ENCODE data around the gene PTCD1. TPM values are rescaled to one million over a fixed set of nuclear protein-coding genes. Genes with fewer than 3 reads are reported as not detected.

PTCD1 gene
- total and polyA plus RNA-seq, 7 experiments from 2014 or later = 3.7 to 10.8 (median 4.3) TPM

GRCh38 chr7:99424932-99425730 lies 13.5 kb downstream of the PTCD1 start:
- no peak overlapping the region for H3K4me3 Mint-ChIP-seq
- intact Hi-C loops (cut with micrococcal nuclease) = no loop called here
- DNase-seq (no peak), ATAC-seq (no peak)
- Histone ChIP-seq H3K4me1 (ENCODE audit: control insufficient read depth in 2 of 2, insufficient read depth in 2 of 2, low read length in 2 of 2) (peaks cover 0 to 9% of the 10 kb centered on the region in 2 donors), H3K27ac (ENCODE audit: low read depth, low read length) (no peak overlapping the region), H3K36me3 (ENCODE audit: control insufficient read depth in 2 of 3, insufficient read depth in 3 of 3, low read length in 3 of 3) (peaks cover 0 to 65% (median 0%) of the 10 kb centered on the region in 3 experiments), H3K27me3 (ENCODE audit: control insufficient read depth in 2 of 2, insufficient read depth in 2 of 2, low read length in 2 of 2) (no peaks in the 10 kb centered on the region), H3K9me3 (ENCODE audit: control insufficient read depth in 2 of 3, low read length in 3 of 3) (no peaks in the 10 kb centered on the region), H3K4me3 (ENCODE audit: low read length) (no peak overlapping the region)
- no peaks in the 10 kb centered on the region for H3K27me3 Mint-ChIP-seq
- H3K9me3 Mint-ChIP-seq = peaks cover 0 to 1% (median 0%) of the 10 kb centered on the region in 11 donors
- H3K4me1 Mint-ChIP-seq = peaks cover 0 to 8% (median 5%) of the 10 kb centered on the region in 7 donors
- H3K36me3 Mint-ChIP-seq = peaks cover 0 to 7% (median 0%) of the 10 kb centered on the region in 5 donors
- POLR2A ChIA-PET = no interaction called here
- CTCF ChIA-PET = no interaction called here
- H3K27ac Mint-ChIP-seq = no peak overlapping the region

- no peak overlapping the region for H3K27ac ChIP-seq (ENCODE audit: low read depth, low read length)
- H3K27me3 Mint-ChIP-seq = no peaks in the 10 kb centered on the region
- POLR2A ChIA-PET = interaction anchor here (0.6 kb wide), 1 partner anchor 15 kb away, joined by 6 read pairs; no protein-coding TSS in a partner anchor
- peaks cover under 1 to 14% (median 5%) of the 10 kb centered on the region in 5 donors for H3K36me3 Mint-ChIP-seq
- ATAC-seq = no peak
- peak overlapping the region in 2 of 9 donors; percentile 38 to 43 for H3K27ac Mint-ChIP-seq
- CTCF ChIA-PET = interaction anchor here (0.6 kb wide), 1 partner anchor 34 kb away, joined by 3 read pairs; no protein-coding TSS in a partner anchor
- peaks cover 0 to 1% (median 0%) of the 10 kb centered on the region in 11 donors for H3K9me3 Mint-ChIP-seq
- no peak for DNase-seq
- no peaks in the 10 kb centered on the region for H3K9me3 ChIP-seq (ENCODE audit: control insufficient read depth in 2 of 3, low read length in 3 of 3)
- no peaks in the 10 kb centered on the region for H3K27me3 ChIP-seq (ENCODE audit: control insufficient read depth in 2 of 2, insufficient read depth in 2 of 2, low read length in 2 of 2)
- H3K36me3 ChIP-seq (ENCODE audit: control insufficient read depth in 2 of 3, insufficient read depth in 3 of 3, low read length in 3 of 3) = peaks cover 2 to 77% (median 17%) of the 10 kb centered on the region in 3 experiments
- no peaks in the 10 kb centered on the region for H3K4me1 ChIP-seq (ENCODE audit: control insufficient read depth in 2 of 2, insufficient read depth in 2 of 2, low read length in 2 of 2)
- no peaks in the 10 kb centered on the region for H3K4me1 Mint-ChIP-seq
- H3K4me3 Mint-ChIP-seq = no peak overlapping the region
- intact Hi-C loops (cut with micrococcal nuclease) = no loop called here
- no peak overlapping the region for H3K4me3 ChIP-seq (ENCODE audit: low read length)
Observed at GRCh38 chr7:99422625-99423024, 16.0 kb downstream of the PTCD1 start.

DNA sequence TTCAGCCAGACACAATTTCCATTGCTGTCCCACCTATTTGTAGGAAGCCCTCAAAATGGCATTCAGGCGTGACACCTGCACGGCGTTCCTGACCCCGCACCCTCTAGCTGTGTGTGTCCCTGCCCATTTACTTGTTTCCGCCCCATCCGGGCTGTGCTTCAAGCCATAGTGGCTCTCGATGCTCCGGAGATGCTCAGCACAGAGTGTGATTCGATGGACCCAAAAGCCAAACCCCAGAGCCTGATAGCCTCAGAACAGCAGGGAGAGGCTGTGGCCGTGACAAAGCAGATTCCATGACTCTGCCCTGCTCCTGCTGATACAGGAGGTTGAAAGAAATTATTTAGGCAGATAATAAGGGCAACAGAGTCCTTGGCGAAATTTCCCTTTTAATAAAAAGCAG lies 16.4 kb downstream of the PTCD1 start:
- peaks cover 3 to 18% (median 9%) of the 10 kb centered on the region in 5 donors for H3K36me3 Mint-ChIP-seq
- Histone ChIP-seq H3K36me3 (ENCODE audit: control insufficient read depth in 2 of 3, insufficient read depth in 3 of 3, low read length in 3 of 3) (peaks cover 7 to 81% (median 17%) of the 10 kb centered on the region in 3 experiments), H3K9me3 (ENCODE audit: control insufficient read depth in 2 of 3, low read length in 3 of 3) (no peaks in the 10 kb centered on the region), H3K27ac (ENCODE audit: low read depth, low read length) (no peak overlapping the region), H3K4me3 (ENCODE audit: low read length) (no peak overlapping the region), H3K4me1 (ENCODE audit: control insufficient read depth in 2 of 2, insufficient read depth in 2 of 2, low read length in 2 of 2) (no peaks in the 10 kb centered on the region), H3K27me3 (ENCODE audit: control insufficient read depth in 2 of 2, insufficient read depth in 2 of 2, low read length in 2 of 2) (no peaks in the 10 kb centered on the region)
- no peaks in the 10 kb centered on the region for H3K27me3 Mint-ChIP-seq
- H3K27ac Mint-ChIP-seq = peak overlapping the region in 1 of 9 donors; percentile 46
- ChIA-PET POLR2A (interaction anchor here (0.6 kb wide), 1 partner anchor 16 kb away, joined by 6 read pairs; no protein-coding TSS in a partner anchor), CTCF (interaction anchor here (0.6 kb wide), 1 partner anchor 34 kb away, joined by 3 read pairs; no protein-coding TSS in a partner anchor)
- no peak for DNase-seq
- H3K4me1 Mint-ChIP-seq = no peaks in the 10 kb centered on the region
- no peak overlapping the region for H3K4me3 Mint-ChIP-seq
- intact Hi-C loops (cut with micrococcal nuclease) = no loop called here
- H3K9me3 Mint-ChIP-seq = peaks cover 0 to 1% (median 0%) of the 10 kb centered on the region in 11 donors
- no peak for ATAC-seq

DNA sequence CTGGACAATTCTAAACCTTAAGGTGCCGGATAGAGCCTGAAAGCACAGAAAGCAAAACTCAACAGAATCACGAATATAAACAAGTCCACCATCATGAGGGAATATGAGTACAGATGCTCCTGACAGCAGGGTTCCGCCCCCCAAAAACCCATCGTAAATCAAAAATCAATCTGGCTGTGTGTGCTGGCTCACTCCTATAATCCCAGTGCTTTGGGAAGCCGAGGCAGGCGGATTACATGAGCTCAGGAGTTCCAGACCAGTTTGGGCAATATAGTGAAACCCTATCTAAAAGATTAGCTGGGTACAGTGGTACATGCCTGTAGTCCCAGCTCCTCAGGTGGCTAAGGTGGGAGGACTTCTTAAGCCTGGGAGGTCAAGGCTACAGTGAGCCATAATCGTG lies 17.6 kb downstream of the PTCD1 start:
- no peaks in the 10 kb centered on the region for H3K27me3 ChIP-seq (ENCODE audit: control insufficient read depth in 2 of 2, insufficient read depth in 2 of 2, low read length in 2 of 2)
- no peaks in the 10 kb centered on the region for H3K27me3 Mint-ChIP-seq
- CTCF ChIA-PET = interaction anchor here (0.9 kb wide), 1 partner anchor 58 kb away, joined by 3 read pairs; no protein-coding TSS in a partner anchor
- H3K9me3 Mint-ChIP-seq = peaks cover 0 to 1% (median 0%) of the 10 kb centered on the region in 11 donors
- no peak for ATAC-seq
- H3K36me3 ChIP-seq (ENCODE audit: control insufficient read depth in 2 of 3, insufficient read depth in 3 of 3, low read length in 3 of 3) = peaks cover 13 to 93% (median 17%) of the 10 kb centered on the region in 3 experiments
- H3K4me3 ChIP-seq (ENCODE audit: low read length) = no peak overlapping the region
- DNase-seq = no peak
- no peaks in the 10 kb centered on the region for H3K4me1 ChIP-seq (ENCODE audit: control insufficient read depth in 2 of 2, insufficient read depth in 2 of 2, low read length in 2 of 2)
- H3K27ac Mint-ChIP-seq = peak overlapping the region in 2 of 9 donors; percentile 14 to 21
- POLR2A ChIA-PET = interaction anchor here (0.7 to 1.4 kb wide), 2 partner anchors 12 to 90 kb away, joined by 5 to 7 read pairs; partner anchors contain the start of genes BUD31 and PDAP1
- no peak overlapping the region for H3K27ac ChIP-seq (ENCODE audit: low read depth, low read length)
- intact Hi-C loops (cut with micrococcal nuclease) = no loop called here
- no peaks in the 10 kb centered on the region for H3K9me3 ChIP-seq (ENCODE audit: control insufficient read depth in 2 of 3, low read length in 3 of 3)
- peaks cover 3 to 26% (median 9%) of the 10 kb centered on the region in 5 donors for H3K36me3 Mint-ChIP-seq
- no peak overlapping the region for H3K4me3 Mint-ChIP-seq
- no peaks in the 10 kb centered on the region for H3K4me1 Mint-ChIP-seq

GRCh38 chr7:99420213-99420612 lies 18.4 kb downstream of the PTCD1 start:
- H3K27me3 Mint-ChIP-seq = no peaks in the 10 kb centered on the region
- CTCF ChIA-PET = interaction anchor here (1.4 kb wide), 1 partner anchor 55 kb away, joined by 4 read pairs; no protein-coding TSS in a partner anchor

GRCh38 chr7:99419323-99420021 lies 19.1 kb downstream of the PTCD1 start:
- H3K4me3 Mint-ChIP-seq = no peak overlapping the region
- H3K9me3 ChIP-seq (ENCODE audit: control insufficient read depth in 2 of 3, low read length in 3 of 3) = no peaks in the 10 kb centered on the region
- H3K36me3 Mint-ChIP-seq = peaks cover 7 to 36% (median 15%) of the 10 kb centered on the region in 5 donors
- H3K9me3 Mint-ChIP-seq = peaks cover 0 to 1% (median 0%) of the 10 kb centered on the region in 11 donors
- CTCF ChIA-PET = interaction anchor here (1.4 kb wide), 1 partner anchor 54 kb away, joined by 4 read pairs; no protein-coding TSS in a partner anchor
- H3K36me3 ChIP-seq (ENCODE audit: control insufficient read depth in 2 of 3, insufficient read depth in 3 of 3, low read length in 3 of 3) = peaks cover 13 to 89% (median 17%) of the 10 kb centered on the region in 3 experiments
- H3K27ac Mint-ChIP-seq = peak overlapping the region in 1 of 9 donors; percentile 30
- no peak overlapping the region for H3K27ac ChIP-seq (ENCODE audit: low read depth, low read length)
- no peaks in the 10 kb centered on the region for H3K27me3 Mint-ChIP-seq
- intact Hi-C loops (cut with micrococcal nuclease) = no loop called here
- H3K4me1 ChIP-seq (ENCODE audit: control insufficient read depth in 2 of 2, insufficient read depth in 2 of 2, low read length in 2 of 2) = no peaks in the 10 kb centered on the region
- POLR2A ChIA-PET = interaction anchor here (1.4 kb wide), 1 partner anchor 11 kb away, joined by 5 read pairs; the partner anchor contains the start of genes BUD31 and PDAP1
- H3K27me3 ChIP-seq (ENCODE audit: control insufficient read depth in 2 of 2, insufficient read depth in 2 of 2, low read length in 2 of 2) = no peaks in the 10 kb centered on the region
- peaks cover 0 to 7% (median 0%) of the 10 kb centered on the region in 7 donors for H3K4me1 Mint-ChIP-seq
- no peak for DNase-seq
- H3K4me3 ChIP-seq (ENCODE audit: low read length) = no peak overlapping the region
- peak; percentile 28 for ATAC-seq

More at GRCh38 chr7:99420213-99420612, 18.4 kb downstream of the PTCD1 start:
- no peak overlapping the region for H3K4me3 ChIP-seq (ENCODE audit: low read length)
- ATAC-seq (peak; percentile 9), DNase-seq (no peak)
- Mint-ChIP-seq H3K36me3 (peaks cover 3 to 30% (median 9%) of the 10 kb centered on the region in 5 donors), H3K27ac (peak overlapping the region in 2 of 9 donors; percentile 26 to 59), H3K4me1 (peaks cover 0 to under 1% (median 0%) of the 10 kb centered on the region in 7 donors), H3K9me3 (peaks cover 0 to 1% (median 0%) of the 10 kb centered on the region in 11 donors), H3K4me3 (no peak overlapping the region)
- peaks cover 13 to 89% (median 17%) of the 10 kb centered on the region in 3 experiments for H3K36me3 ChIP-seq (ENCODE audit: control insufficient read depth in 2 of 3, insufficient read depth in 3 of 3, low read length in 3 of 3)
- no peaks in the 10 kb centered on the region for H3K27me3 ChIP-seq (ENCODE audit: control insufficient read depth in 2 of 2, insufficient read depth in 2 of 2, low read length in 2 of 2)
- no peaks in the 10 kb centered on the region for H3K4me1 ChIP-seq (ENCODE audit: control insufficient read depth in 2 of 2, insufficient read depth in 2 of 2, low read length in 2 of 2)
- H3K9me3 ChIP-seq (ENCODE audit: control insufficient read depth in 2 of 3, low read length in 3 of 3) = no peaks in the 10 kb centered on the region
- intact Hi-C loops (cut with micrococcal nuclease) = no loop called here
- H3K27ac ChIP-seq (ENCODE audit: low read depth, low read length) = no peak overlapping the region
- POLR2A ChIA-PET = interaction anchor here (1.4 kb wide), 1 partner anchor 11 kb away, joined by 5 read pairs; the partner anchor contains the start of genes BUD31 and PDAP1
